NCI-H128 (cell line): ENCODE results near the gene SLC43A1.

Experiments used
- DNase-seq: peaks from one replicate; lab custom pipeline; 2025; ENCODE audit not compliant: unreplicated experiment; lab: John Stamatoyannopoulos, UW

SLC43A1 gene

GRCh38 chr11:57498540-57498939 lies 17.0 kb downstream of the SLC43A1 start:
- DNase-seq: no peak

DNA sequence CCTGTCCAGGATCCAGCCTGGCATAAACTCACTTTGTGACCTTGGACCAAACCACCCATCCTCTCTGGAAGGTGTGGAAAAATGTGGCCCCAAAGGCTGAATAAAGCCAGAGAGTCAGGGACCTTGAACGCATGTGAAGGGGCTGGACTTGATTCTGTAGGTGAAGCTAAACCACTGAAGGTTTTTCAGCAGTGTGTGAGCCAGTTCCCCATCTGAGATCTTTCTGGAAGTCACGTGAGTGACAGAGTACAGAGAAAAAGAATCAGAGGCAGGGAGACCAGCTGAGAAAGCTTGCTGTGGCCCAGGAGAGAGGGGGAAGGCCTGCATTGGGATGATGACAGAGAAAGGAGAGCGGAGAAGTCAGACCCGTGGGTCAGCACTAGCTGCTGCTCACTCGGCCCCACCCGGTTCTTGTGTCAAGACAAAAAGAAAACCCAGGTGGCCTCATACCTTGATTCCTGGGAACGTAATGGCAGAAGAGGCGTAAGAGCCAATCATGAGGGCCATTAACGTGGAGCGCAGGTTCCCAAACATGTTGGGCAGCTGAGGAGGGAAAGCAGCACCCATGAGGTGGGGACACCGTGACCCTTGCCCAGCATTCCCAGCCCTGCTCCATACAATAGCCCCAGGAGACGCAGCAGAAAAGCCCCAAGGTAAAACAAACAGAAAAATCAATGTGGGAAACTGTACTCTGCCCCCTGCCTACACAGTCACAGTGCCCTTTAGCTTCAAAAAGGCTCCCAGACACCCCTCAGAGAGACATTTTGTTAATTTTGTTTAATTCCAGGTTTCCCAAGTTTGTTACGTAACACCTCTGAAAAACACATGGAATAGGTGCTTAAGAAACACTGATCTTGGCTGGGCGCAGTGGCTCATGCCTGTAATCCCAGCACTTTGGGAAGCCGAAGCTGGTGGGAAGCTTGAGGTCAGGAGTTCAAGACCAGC lies 17.9 kb downstream of the SLC43A1 start:
- DNase-seq: no peak

GRCh38 chr11:57496109-57496820 lies 19.2 kb downstream of the SLC43A1 start:
- DNase-seq: no peak

GRCh38 chr11:57493507-57494503 lies 21.7 kb downstream of the SLC43A1 start:
- no peak for DNase-seq

- DNase-seq: no peak
These were observed 24.0 kb downstream of the SLC43A1 start for GRCh38 chr11:57491371-57492061.

DNA sequence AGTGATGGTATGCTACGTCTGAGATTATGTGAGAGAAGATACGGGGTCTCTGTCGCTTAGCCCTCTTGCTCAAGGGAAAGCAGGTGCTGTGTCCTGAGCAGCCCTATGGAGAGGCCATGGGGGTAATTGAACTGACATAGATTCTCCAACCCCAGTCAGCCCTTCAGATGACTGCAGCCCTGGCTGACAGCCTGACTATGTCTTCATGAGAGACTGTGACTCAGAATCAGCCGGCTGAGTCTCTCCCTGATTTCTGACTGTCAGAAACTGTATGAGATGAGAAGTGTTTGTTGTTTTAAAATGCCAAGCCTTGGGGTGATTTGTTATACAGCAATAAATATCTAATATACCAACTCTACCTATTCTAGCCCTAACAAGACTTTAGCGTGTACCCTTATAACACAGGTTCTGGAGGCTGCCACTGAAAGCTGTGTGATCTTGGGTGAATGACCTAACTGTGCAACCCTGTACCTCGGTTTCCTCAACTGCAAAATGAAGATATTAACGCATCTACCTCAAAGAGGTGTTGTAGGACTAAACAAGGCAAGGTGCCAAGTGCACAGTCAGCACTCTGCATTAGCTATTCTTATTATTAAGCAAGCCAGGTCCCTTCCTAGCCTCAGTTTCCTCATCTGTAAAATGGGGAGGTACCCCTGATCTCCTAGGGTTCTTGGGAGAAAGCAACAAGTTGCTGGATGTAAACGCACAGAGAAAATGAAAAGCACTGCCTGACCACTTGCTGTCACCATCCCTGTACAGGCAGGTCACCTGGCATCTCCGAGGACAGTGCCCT lies 24.9 kb downstream of the SLC43A1 start:
- no peak for DNase-seq

- no peak for DNase-seq
These were observed 27.4 kb downstream of the SLC43A1 start for GRCh38 chr11:57487920-57488659.

GRCh38 chr11:57487021-57487778 lies 28.3 kb downstream of the SLC43A1 start:
- no peak for DNase-seq

GRCh38 chr11:57485217-57485990 lies 30.1 kb downstream of the SLC43A1 start:
- DNase-seq: no peak

GRCh38 chr11:57484141-57484710 lies 31.3 kb downstream of the SLC43A1 start:
- no peak for DNase-seq

DNA sequence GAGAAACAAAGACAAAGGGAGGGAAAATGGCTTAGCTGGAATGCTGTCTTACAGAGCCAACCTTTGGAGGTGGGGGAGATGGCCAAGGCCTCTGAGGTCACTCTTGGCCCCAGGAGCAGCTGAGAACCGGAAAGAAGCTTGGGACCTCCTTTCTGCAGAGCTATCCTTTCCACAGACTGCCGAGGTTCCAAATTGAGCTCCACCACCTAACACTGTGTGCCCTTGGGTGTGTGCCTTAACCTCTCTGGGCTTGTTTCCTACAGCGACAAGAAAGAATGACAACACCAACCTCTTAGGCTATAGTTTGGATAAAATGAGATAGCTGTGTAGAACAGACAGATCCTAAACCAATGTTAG lies 32.0 kb downstream of the SLC43A1 start:
- no peak for DNase-seq

DNA sequence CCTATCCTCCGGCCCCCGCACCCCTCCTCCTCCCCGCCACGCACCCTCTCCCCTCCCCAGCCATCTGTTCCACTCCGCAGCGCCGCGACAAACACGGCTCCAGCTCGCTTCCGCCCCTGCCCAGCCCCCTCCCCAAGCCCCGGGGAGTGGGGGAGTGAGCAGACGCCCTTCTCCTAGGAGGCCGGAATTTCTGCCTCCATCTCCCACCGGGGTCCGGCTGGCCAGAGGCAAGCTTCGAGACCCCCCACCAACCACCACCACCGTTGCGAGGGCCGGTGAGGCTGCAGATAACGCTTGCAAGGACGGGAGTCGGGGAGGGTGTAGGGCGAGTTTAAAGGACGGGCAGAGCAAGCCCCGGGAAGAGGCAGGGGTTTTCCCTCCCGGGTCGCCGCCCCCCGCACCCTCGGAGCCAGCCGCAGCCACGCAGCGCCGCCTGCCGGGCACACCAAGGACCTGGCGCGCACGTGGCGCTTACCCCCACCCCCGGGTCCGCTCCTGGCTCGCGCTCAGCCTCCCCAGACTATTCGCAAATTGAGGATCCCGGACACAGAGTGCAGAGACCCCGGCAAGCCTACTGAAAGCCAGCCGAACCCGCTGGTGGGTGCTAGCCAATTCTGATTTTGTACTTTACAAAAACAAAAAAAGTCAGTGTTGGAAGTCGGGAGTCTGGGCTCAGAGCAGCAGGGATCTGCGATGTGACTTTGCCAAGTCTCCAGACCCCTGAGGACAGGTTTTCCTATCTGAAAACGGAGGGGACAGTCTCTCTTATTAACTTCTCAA lies 32.5 kb downstream of the SLC43A1 start:
- no peak for DNase-seq

- DNase-seq: no peak
These were observed 33.4 kb downstream of the SLC43A1 start for GRCh38 chr11:57481915-57482781.

DNA sequence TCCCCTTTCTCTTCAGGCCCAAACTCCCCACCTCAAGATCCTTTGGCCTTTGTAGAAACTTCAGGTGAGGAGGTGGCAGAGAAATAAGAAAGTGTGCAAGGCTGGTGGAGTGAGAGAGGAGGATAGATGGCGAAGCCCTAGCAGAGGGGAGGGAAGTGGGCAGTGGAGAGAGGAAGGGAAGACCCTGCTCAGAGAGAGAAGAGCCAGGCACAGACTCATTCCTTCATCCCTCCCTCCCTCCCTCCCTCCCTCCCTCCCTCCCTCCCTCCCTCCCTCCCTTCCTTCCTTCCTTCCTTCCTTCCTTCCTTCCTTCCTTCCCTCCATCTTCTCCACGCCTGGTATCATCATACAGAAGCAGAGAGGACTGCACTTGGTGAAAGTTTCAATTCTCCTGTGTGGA lies 34.2 kb downstream of the SLC43A1 start:
- DNase-seq: no peak

DNA sequence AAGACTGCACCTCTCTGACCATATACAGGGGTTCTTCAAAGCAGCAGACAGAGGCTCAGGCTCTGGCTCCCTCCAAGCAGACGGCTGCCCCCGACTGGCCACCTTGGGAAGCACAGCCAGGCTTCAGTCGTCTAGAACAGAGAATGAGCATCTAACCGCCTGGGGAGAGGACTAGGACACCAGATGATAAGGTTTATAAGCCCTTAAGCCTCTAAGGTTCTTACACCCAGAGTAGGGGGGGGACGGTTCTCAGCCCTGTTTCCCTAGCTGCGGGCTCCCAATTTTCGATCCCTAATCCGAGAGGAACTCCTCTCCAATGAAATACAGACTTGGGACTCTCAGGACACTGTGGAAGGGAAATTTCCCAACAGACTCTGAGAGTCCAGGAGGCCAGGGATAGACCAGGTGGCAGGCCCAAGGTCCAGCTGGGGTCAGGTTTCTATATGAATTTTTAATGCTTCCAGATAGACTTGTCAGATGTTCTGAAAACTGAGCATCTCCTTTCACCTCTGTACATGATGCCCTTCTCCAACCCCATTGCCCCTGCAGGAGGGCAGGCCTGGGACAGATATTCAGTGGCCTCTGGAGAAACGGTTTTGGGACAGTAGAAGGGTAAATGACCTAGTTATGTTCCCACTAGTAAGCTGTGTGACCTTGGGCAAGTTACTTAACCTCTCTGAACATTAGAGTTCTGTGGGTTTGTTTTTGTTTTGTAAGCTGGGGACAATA lies 34.9 kb downstream of the SLC43A1 start:
- no peak for DNase-seq
